ENCODE data around the gene GIGYF2.

DNA sequence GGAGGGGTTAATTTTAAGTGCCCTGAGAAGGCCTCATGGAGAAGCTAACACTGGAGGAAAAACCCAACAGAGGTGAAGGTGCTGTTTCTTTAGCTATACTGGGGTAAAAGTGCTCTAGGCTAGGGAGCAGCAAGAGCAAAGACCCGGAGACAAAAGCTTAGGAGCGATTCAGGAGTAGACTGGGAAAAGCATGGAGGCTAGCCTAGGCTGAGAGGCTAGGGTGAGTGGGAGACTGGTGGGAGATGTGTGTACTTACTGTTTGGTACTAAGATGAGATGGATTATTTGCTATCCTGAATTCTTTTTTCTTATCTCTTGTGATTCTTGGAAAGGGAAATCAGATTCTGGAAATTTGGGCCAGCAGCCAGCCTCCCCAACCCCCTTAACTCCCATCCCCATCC is 2.0 kb downstream of the GIGYF2 start:
- no peak for TF ChIP-seq EZH2 (optimal IDR thresholded peaks at IDR 0.05; ENCODE audit: low read depth, low read length)
- TF ChIP-seq, protein P1, sequence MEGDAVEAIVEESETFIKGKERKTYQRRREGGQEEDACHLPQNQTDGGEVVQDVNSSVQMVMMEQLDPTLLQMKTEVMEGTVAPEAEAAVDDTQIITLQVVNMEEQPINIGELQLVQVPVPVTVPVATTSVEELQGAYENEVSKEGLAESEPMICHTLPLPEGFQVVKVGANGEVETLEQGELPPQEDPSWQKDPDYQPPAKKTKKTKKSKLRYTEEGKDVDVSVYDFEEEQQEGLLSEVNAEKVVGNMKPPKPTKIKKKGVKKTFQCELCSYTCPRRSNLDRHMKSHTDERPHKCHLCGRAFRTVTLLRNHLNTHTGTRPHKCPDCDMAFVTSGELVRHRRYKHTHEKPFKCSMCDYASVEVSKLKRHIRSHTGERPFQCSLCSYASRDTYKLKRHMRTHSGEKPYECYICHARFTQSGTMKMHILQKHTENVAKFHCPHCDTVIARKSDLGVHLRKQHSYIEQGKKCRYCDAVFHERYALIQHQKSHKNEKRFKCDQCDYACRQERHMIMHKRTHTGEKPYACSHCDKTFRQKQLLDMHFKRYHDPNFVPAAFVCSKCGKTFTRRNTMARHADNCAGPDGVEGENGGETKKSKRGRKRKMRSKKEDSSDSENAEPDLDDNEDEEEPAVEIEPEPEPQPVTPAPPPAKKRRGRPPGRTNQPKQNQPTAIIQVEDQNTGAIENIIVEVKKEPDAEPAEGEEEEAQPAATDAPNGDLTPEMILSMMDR (IDR thresholded peaks at IDR 0.05; ENCODE audit: low read length), result no peak
- no peak for TF ChIP-seq EZH2phosphoT487 (IDR thresholded peaks at IDR 0.05; ENCODE audit: low read length)
